ENCODE measurements around the gene GRK1. TPM values are rescaled to one million over a fixed set of nuclear protein-coding genes. Genes with fewer than 3 reads are reported as not detected.

Gene GRK1
- total RNA-seq (not detected), polyA plus RNA-seq (under 1 TPM; 0.02 to 0.04 TPM)

DNA sequence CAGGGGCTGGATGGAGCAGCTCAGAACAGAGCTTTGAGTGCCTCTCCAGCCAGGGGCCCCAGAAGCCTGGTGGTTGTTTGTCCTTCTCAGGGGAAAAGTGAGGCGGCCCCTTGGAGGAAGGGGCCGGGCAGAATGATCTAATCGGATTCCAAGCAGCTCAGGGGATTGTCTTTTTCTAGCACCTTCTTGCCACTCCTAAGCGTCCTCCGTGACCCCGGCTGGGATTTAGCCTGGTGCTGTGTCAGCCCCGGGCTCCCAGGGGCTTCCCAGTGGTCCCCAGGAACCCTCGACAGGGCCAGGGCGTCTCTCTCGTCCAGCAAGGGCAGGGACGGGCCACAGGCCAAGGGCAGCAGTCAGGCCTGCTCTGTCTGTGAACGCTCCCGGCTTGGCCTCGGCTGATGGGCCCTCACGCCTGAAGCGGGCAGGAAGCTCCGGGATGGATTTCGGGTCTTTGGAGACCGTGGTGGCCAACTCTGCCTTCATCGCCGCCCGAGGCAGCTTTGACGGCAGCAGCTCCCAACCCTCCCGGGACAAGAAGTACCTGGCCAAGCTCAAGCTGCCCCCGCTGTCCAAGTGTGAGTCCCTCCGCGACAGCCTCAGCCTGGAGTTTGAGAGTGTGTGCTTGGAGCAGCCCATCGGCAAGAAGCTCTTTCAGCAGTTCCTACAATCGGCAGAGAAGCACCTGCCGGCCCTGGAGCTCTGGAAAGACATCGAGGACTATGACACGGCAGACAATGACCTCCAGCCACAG, at the start of gene GRK1:
Gene GRK1 (plus strand): TSS at position 269 of the 751 bp plus-strand sequence. CDS start 168 bp downstream, at position 437.
- ATAC-seq (no peak), DNase-seq (peak in 4 of 6 donors; percentile 9 to 69 (median 35)), FAIRE-seq (no peak)
- Histone ChIP-seq H3K9me3 (no peaks in the 10 kb centered on the region), H3K4me3 (no peak within 1 kb of the TSS), H3K27ac (no peak within 1 kb of the TSS), H3K27me3 (no peaks in the 10 kb centered on the region), H3K36me3 (no peaks in the 10 kb centered on the region), H3K4me1 (no peaks in the 10 kb centered on the region)
- intact Hi-C loops (cut with DNase I), result no loop called here
- no peak for TF ChIP-seq CTCF (IDR thresholded peaks at IDR 0.05)
- 93% methylated on average over 31 to 32 of the region's 32 CpGs for WGBS, 2 donors

DNA sequence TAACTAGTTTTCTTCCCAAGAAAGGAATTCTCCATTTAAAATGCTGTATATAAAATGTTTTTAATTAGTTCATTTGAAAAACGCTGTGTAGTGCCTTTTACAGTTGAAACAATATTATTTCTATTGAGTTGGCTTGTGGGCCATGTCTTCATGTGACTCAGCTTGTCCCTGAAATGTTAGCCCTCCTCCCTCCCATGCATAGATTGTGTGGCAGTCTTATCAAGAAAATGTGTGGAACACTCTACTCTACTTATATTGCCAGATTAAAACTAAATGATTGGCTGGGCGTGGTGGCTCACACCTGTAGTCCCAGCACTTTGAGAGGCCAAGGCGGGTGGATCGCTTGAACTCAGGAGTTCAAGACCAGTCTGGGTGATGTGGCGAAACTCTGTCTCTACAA, 49.1 kb upstream of the GRK1 start:
- no peak for FAIRE-seq
- H3K4me1 ChIP-seq, result no peaks in the 10 kb centered on the region
- 91 to 92% methylated on average over 5 of the region's 5 CpGs for WGBS, 2 donors
- TF ChIP-seq CTCF (IDR thresholded peaks at IDR 0.05), result no peak
- ATAC-seq, result no peak
- no peaks in the 10 kb centered on the region for H3K9me3 ChIP-seq
- intact Hi-C loops (cut with DNase I), result no loop called here
- H3K36me3 ChIP-seq, result no peaks in the 10 kb centered on the region
- no peaks in the 10 kb centered on the region for H3K27me3 ChIP-seq
- H3K4me3 ChIP-seq, result no peak overlapping the region
- no peak for DNase-seq
- H3K27ac ChIP-seq, result no peak overlapping the region

- Histone ChIP-seq H3K9me3 (no peaks in the 10 kb centered on the region), H3K4me3 (no peak overlapping the region), H3K36me3 (peaks cover 0 to 4% (median 0%) of the 10 kb centered on the region in 3 donors), H3K27ac (no peak overlapping the region), H3K27me3 (no peaks in the 10 kb centered on the region), H3K4me1 (no peaks in the 10 kb centered on the region)
- 95 to 96% methylated on average over 7 of the region's 7 CpGs for WGBS, 2 donors
- ATAC-seq, result no peak
- intact Hi-C loops (cut with DNase I), result no loop called here
- TF ChIP-seq CTCF (IDR thresholded peaks at IDR 0.05), result no peak
- DNase-seq, result peak in 2 of 6 donors; percentile 8 to 16
- FAIRE-seq, result no peak
Observed at GRCh38 chr13:113618455-113618854, 48.6 kb upstream of the GRK1 start.

DNA sequence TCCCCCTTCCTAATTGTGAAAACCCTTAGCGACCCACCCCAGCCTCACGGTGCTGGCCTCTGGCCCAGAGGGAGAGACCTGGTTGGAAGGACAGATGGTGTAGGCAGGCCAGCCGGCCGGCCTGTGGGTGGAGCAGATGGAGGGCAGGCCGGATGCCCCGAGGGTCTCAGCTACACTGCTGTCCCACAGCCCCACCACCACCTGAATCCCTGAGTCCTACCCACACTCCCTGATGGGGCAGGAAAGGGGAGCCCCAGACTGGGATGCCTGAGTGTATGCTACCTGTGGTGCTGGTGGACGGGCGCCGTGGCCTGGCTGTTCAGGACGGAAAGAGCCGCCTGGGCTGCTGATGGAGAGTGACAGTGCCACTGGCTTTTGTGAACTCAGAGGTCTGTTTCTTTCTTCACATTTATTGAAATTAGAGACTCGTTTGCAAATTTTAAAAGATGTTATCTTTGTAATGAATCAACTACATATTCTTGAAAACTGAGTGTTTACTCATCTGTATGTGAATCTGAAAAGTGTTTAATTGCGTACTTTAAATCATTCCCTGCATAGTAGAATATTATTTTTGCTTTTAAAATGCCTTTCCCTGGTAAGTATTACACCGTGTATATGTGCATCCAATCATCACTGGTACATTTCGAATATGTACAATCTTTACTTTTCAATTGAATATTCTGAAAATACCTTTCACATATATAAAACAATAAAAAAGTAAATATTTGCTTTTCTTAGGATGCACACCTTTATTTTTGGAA, 46.8 kb upstream of the GRK1 start:
- no peaks in the 10 kb centered on the region for H3K4me1 ChIP-seq
- no peak for TF ChIP-seq CTCF (IDR thresholded peaks at IDR 0.05)
- H3K27me3 ChIP-seq, result no peaks in the 10 kb centered on the region
- FAIRE-seq (no peak), ATAC-seq (no peak), DNase-seq (peak in 3 of 6 donors; percentile 9 to 32 (median 30))
- intact Hi-C loops (cut with DNase I), result no loop called here
- peaks cover 0 to 7% (median 0%) of the 10 kb centered on the region in 3 donors for H3K36me3 ChIP-seq
- WGBS, 2 donors, result 83 to 87% methylated on average over 15 of the region's 15 CpGs
- H3K27ac ChIP-seq, result no peak overlapping the region
- no peaks in the 10 kb centered on the region for H3K9me3 ChIP-seq
- H3K4me3 ChIP-seq, result no peak overlapping the region

Measured in pancreas (tissue), 10 donors.